GM18499 (cell line): ENCODE measurements around the gene MRAS.
"Not testable (repeated sequence)": the region's sequence is repeated elsewhere in the genome, so short reads cannot be mapped to it uniquely, and the experiment has no call there.

Experiments
- ATAC-seq: cut with Tn5 transposase; IDR thresholded peaks from one replicate; pipeline ENCODE4 v1.9.1; 2021; ENCODE audit warnings: moderate number of reproducible peaks; ENCODE audit not compliant: insufficient read depth, unreplicated experiment

MRAS gene

GRCh38 chr3:138440596-138440995 lies 92.2 kb downstream of the MRAS start:
- no peak for ATAC-seq

GRCh38 chr3:138441256-138441655 lies 92.9 kb downstream of the MRAS start:
- no peak for ATAC-seq

GRCh38 chr3:138441742-138442141 lies 93.4 kb downstream of the MRAS start:
- no peak for ATAC-seq

GRCh38 chr3:138442433-138442832 lies 94.1 kb downstream of the MRAS start:
- ATAC-seq: no peak

- ATAC-seq: no peak
Measured at GRCh38 chr3:138443091-138443490, 94.7 kb downstream of the MRAS start.

GRCh38 chr3:138443521-138444503 lies 95.4 kb downstream of the MRAS start:
- no peak for ATAC-seq

GRCh38 chr3:138445236-138445635 lies 96.9 kb downstream of the MRAS start:
- ATAC-seq: no peak

- ATAC-seq: no peak
Measured at GRCh38 chr3:138445654-138446053, 97.3 kb downstream of the MRAS start.

GRCh38 chr3:138448631-138449030 lies 100.3 kb downstream of the MRAS start:
- ATAC-seq: no peak

- ATAC-seq: no peak
Measured at GRCh38 chr3:138449490-138449889, 101.1 kb downstream of the MRAS start.

- no peak for ATAC-seq
Measured at GRCh38 chr3:138450181-138450580, 101.8 kb downstream of the MRAS start.

GRCh38 chr3:138450704-138451424 lies 102.5 kb downstream of the MRAS start:
- no peak for ATAC-seq

- ATAC-seq: no peak
Measured at GRCh38 chr3:138451595-138452162, 103.3 kb downstream of the MRAS start.

GRCh38 chr3:138452436-138452835 lies 104.1 kb downstream of the MRAS start:
- ATAC-seq: no peak

- ATAC-seq: not testable (repeated sequence)
Measured at GRCh38 chr3:138453940-138454339, 105.6 kb downstream of the MRAS start.
